HG03521 (cell line): ENCODE results near the gene IFNA13.
"Not testable (repeated sequence)": the region's sequence is repeated elsewhere in the genome, so short reads cannot be mapped to it uniquely, and the experiment has no call there.

Experiments used
- ATAC-seq: cut with Tn5 transposase; IDR thresholded peaks from one replicate; pipeline ENCODE4 v1.9.1; 2021; ENCODE audit warnings: mild to moderate bottlenecking, moderate library complexity; ENCODE audit not compliant: unreplicated experiment

Gene IFNA13

DNA sequence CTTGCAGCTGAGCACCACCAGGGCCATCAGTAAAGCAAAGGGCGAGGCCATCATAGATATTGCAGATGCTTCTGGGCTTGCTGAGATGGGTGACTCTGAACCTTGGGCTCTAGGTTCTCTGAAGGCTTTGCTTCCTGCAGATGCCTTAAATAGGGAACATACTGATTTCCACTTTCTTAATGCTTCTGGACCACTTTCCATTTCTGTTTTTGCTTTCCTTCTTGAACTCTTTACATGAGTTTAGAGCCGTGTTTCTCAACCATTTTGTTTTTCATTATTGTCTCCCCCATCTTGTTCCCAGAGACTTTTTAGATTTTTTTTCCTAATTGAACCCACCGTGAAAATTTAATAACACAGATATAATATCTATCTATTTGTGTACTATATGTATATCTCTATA, at the start of gene IFNA13:
Gene IFNA13 (minus strand): TSS at position 101 of the 400 bp plus-strand sequence. CDS start 47 bp downstream, at position 54.
- ATAC-seq: no peak

- ATAC-seq: no peak
These were observed 47.8 kb upstream of the IFNA13 start for GRCh38 chr9:21415493-21416267.

DNA sequence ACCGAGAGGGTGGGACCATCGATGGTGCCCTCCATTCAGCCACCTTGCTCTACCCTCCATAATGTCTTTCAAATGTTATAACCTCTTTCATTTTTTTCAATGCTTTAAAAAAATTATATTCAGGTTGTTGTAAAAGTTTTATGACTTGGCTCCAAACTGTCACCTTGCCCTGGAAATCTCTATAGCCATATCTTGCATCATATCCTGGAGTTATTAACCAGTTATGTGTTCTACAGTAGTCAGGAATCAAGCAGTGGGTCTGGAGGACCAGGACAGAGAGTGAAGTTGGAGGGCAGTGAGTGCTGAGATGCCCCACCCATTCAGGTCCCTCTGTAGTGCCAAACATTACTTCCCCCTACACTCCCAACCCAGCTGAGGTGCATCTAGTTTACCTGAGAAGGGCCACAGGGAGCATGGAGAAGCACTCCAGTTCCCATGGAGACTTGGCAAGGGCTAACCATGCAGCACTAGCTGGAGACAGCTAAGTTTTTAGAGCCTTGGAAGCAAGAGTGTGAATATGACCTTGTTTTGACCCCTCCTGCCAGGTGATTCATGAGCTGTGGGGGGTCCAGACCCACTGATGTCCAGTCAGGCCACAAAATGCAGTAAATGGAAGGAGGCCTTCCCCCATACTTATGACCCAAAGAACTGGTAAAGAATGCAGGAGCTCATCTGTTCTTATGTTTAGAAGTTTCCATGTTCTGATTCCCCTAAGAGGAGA, 46.5 kb upstream of the IFNA13 start:
- ATAC-seq: no peak

DNA sequence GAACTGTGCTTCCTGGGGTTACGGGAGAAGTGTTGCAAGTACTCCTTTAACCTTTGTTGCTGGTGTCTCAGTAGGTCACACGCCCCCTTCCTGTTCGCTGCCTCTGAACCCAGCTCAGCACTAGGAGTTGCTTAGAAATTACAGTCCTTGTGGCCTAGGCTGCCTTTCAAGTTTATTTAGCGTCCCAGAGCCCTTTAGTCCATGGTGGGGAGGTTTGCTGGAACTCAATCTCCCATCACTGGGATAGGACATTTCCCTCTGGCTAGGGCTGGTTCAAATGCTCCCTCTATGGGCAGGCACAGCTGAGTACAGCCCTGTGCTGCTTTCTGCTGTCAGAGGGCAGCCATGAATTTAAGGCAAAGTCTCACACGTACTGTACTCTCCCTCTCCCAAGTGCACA, 45.8 kb upstream of the IFNA13 start:
- ATAC-seq: no peak

DNA sequence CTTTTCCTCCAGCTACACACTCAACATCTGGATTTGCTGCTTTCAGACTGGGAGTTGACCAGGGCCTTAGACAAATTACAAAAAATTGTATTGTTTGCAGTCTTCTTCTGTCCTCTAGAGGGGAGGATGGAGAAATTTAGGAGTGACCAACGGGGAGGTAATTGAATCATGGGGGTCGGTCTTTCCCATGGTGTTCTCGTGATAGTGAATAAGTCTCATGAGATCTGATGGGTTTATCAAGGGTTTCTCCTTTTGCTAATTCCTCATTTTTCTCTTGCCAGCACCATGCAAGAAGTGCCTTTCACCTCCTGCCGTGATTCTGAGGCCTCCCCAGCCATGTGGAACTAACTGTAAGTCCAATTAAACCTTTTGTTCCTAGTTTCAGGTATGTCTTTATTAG, 45.3 kb upstream of the IFNA13 start:
- no peak for ATAC-seq

DNA sequence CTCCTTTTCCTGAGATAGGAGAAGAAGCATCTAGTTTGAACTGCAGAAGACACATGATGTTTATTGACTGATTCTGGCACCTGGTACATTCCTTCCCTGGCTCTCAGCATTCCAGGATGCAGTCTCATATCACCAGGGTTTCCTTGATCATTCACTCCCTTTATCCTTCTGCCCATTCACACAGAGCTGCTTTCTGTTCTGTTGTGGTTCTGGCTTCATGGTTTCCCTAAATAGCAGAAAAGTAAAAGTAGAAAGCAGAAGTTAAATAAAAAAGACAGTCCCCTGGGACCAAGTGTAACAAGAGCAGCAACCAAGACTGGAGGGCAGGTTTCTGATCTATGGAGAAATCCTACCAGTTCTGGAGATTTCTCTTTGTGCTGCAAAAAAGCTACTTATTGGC, 44.2 kb upstream of the IFNA13 start:
- no peak for ATAC-seq

DNA sequence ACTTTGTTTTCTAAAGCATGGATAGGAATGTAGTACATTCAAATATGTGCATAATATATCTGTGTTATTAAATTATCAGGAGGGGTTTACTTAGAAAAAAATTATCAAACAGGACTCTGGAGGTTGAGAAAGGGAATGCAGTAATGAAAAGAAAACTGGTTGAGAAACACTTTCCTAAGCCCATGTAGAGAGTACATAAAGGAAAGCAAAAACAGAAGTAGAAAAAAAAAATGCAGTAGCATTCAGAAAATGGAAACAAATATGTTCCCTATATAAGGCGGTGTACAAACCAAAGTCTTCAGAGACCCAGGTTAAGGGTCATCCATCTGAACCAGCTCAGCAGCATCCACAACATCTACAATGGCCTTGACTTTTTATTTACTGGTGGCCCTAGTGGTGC, 41.0 kb upstream of the IFNA13 start, which contains the start of gene IFNA8:
Gene IFNA8 (plus strand): TSS at position 301 of the 400 bp plus-strand sequence. CDS start 60 bp downstream, at position 361.
- no peak for ATAC-seq

DNA sequence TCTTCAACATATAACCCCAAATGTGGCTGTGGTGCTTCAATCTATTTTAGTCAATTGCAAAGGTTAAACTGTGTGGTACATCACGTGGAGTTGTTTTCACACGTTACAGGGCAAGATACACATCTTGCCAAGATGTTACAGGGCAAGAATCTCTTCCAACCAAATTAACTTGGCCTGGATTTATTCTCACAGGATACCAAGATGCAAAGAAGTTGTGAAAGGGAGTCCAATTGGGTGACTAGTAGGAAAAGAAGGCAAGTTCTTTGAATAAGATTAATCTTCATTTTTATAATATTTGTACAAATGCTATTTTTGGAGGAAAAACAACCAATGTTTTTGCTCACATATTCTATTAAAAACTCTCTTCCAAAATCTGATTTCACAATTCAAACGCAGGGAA, 36.3 kb upstream of the IFNA13 start:
- ATAC-seq: no peak

DNA sequence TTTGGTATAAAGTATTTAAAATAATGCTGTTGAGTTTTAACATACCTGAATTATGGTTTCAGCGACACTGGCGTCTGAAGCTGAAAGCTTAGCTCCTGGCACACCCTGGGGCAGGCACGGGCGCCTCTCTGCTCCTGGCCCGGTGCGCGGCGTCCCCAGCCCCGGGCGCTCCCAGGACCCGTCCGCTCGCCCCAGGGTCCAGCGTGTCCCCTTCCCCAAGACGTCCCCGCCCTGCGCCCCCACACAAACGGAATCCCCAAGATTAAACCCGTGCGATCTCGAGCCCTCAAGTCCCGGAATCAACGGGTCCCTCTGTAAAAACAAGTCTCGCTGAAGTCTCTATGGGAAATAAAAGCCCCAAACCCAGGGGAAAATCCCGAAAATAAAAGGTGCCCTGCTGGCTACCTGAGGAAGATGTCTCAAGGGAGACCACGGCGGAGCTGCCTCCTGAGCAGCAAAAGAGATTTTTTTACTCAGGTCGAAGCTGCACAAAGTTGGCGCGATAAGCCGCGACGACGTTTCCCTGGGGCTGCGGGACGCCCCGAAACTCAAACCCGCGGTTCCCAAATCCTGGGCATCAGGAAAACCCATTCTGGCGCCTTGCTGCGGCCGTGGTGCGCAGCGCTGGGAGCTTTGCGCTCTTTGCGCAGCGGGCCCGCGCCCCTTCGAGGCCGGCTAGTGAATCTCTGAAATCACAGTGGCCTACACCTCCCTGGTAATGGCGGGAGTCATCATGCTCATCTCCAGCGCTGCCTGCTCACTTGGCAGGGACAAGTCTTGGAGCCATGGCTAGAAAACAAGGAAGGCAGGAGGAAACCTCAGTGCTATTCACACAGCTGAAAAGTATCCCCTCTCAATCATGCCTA, 34.8 kb upstream of the IFNA13 start:
- ATAC-seq: no peak

DNA sequence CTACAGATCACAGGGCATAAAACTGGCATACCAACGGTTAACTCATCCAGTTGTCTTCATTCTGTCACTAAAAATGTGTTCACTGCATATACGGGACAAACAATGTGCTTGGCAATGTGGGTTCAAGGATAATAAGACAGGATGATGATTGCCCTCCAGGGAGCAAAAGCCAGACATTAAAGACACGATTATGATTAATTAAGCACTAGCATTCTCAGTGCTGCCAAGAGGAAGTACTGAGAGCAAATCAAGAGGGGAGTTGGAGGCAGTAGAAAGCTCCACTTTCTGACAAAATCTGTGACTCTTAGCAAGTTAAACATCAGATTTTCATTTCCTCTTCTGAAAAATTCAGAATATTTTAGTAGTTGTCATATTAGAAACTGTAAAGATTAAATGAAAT, 32.1 kb upstream of the IFNA13 start:
- ATAC-seq: no peak

GRCh38 chr9:21398955-21399489, 31.2 kb upstream of the IFNA13 start:
- ATAC-seq: no peak

DNA sequence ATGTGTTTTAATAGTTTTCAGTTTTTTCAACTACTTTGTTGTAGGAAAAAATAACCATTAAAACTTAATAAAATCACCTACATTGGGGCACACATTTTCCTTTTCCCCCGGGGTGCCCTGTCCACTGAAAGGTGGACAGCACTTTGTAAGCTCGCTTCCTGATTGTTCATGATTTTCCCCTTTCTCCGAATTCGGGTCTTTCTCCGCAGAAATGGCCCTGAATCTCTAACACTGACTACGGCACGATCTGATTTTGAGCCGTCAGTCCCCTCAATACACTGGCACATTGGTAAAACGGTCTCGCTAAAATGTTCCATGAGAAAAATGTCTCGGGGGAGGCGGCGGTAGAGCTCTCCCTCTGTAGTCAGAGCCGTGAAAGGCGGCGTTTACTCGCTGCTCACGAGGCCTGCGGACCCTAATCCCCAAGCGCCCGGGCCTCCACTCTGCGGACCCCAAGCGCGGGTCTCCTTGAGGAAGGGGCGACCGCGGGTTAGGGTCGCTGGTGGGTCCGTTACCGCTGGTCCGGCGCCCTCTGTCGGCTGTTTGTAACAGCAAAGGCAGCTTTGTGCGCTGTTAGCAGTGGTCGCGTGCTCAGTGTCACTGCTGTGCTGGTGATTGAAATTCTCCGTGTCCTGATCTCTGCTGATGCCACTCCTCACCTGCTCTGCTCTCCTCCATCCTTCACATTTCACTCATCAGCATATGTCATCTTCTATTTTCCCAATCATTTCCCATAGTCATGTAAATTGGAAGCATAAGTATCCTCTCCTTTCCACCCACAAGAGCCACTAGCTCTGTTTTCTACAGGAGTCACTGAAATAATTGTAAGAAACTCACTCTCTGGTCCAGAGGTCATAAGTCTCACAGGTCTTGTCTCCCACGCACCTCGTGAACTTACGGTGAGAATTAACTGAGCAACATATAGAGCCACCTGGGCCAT, 28.2 kb upstream of the IFNA13 start:
- ATAC-seq: peak; percentile 60

DNA sequence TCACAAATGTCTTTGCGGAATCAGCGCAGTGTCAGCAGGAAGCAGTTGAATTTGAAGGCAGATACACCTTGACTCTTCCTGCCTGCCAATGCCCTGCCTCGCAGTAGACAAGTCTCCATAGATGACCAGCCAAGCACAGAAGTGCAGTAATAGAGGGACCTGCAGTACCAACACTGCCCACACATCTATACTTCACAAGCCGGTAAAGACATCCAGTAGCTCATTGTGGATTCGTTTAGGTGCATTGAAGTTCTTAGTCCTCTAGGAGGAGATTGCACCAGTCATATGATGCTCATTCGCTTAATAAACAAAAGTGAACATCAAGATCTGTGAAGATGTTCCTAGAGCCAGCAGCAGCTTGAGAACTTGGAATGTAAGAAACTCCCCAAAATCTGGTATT, 24.4 kb upstream of the IFNA13 start:
- peak; percentile 95 for ATAC-seq

GRCh38 chr9:21385131-21385670, 17.3 kb upstream of the IFNA13 start, which contains the start of gene IFNA2:
TSS of gene IFNA2 (minus strand) at chr9:21385398. CDS start at chr9:21385329, 69 bp downstream.
- no peak for ATAC-seq

GRCh38 chr9:21383627-21384026, 15.8 kb upstream of the IFNA13 start:
- no peak for ATAC-seq

DNA sequence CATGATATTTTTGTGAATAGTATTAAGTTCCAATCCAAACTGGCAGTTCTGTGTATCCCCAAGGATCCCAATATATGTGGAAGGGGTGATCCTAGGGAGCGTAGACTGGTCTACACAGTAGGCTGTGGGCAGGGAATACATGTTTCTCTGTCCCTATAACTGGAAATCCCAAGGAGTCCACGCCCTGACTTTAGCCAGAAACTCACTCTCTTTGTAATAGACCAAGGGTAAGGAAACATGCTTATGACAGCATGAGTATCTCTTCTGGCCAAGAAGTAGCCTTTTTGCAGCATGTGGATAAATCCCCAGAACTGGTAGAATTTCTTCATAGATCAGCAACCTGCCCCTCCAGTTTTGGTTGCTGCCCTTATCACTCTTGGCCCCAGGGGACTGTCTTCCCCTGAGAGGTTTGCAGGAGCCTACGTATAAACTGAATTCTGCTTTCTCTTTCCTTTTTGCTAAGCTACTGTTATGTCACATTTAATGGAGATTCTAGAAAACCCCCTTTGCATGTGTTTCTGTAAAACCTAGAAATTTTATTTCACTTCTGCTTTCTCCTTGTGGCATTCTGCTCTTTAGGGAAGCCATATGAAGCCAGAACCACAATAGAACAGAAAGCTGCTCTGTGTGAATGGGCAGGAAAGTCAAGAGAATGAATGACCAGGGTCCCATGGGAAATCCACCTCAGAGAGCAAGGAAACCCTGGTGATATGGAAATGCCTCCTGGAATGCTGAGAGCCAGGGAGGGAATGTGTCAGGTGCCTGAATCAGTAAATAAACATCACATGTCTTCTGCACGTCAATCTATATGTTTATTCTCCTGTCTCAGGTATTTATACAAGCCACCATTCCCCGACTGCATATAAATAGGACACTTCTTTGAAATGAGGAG, 13.8 kb upstream of the IFNA13 start:
- peak; percentile 99 for ATAC-seq

DNA sequence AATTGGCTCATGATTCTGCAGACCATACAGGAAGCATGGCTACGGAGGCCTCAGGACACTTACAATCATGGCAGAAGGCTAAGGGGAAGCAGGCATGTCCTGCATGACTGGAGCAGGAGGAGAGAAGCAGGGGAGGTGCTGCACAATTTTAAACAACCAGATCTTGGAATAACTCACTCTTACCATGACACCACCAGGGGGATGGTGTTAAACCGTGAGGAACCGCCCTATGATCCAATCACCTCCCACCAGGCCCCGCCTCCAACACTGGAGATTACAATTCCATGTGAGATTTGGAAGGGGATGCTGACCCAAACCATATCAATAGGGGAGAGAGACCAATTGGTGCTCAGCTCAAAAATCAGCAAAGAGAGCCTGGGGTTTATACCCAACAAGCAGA, 3.6 kb upstream of the IFNA13 start:
- ATAC-seq: not testable (repeated sequence)

GRCh38 chr9:21367169-21367568, 688 bp downstream of the IFNA13 start:
- ATAC-seq: peak; percentile 71
